Uterine smooth muscle cell (primary cell): ENCODE results near the gene VPREB3. TPM values are rescaled to one million over a fixed set of nuclear protein-coding genes. Genes with fewer than 3 reads are reported as not detected.

Experiments used
- total RNA-seq: library from RNA; depleted of rRNA; stranded (reverse); fragments of >200 nt; gene quantifications from 2 replicates; pipeline ENCODE4 v1.2.3, GENCODE V29; 2014

The VPREB3 gene
- total RNA-seq = not detected in 2 replicates

GRCh38 chr22:23754220-23754919, at the start of gene VPREB3:
VPREB3 (minus strand) TSS chr22:23754425; CDS start chr22:23754363, 62 bp downstream.

GRCh38 chr22:23786752-23787599, 32.8 kb upstream of the VPREB3 start, which contains the start of gene SMARCB1:
SMARCB1 (plus strand) TSS chr22:23786966; CDS start chr22:23787170, 204 bp downstream.

GRCh38 chr22:23772649-23773473, 18.6 kb upstream of the VPREB3 start, which contains the start of gene MMP11:
MMP11 (plus strand) TSS chr22:23772849; CDS start chr22:23772871, 22 bp downstream.

GRCh38 chr22:23767673-23768548, 13.7 kb upstream of the VPREB3 start, which contains the start of gene CHCHD10:
CHCHD10 (minus strand) TSS chr22:23767972; CDS start chr22:23767874, 98 bp downstream.

GRCh38 chr22:23762842-23763578, 8.8 kb upstream of the VPREB3 start, which contains the start of gene C22orf15:
C22orf15 (plus strand) TSS chr22:23762990; CDS start chr22:23763307, 317 bp downstream.

GRCh38 chr22:23750714-23751440, 3.3 kb downstream of the VPREB3 start, which contains the start of gene ZNF70:
ZNF70 (minus strand) TSS chr22:23751112; CDS start chr22:23745140, 5,972 bp downstream.

Other genes with a start within 250 kb of the VPREB3 start
- not detected in 2 replicates for gene IGLL1, start 174.1 kb downstream of the VPREB3 start, total RNA-seq
- gene DRICH1, start 122.1 kb downstream of the VPREB3 start, total RNA-seq = 0.11 TPM in 1 of 2 replicates, not detected in the other
- under 0.01 TPM in 1 of 2 replicates, not detected in the other for gene RGL4, start 63.4 kb downstream of the VPREB3 start, total RNA-seq
- gene ZNF70, start 3.3 kb downstream of the VPREB3 start, total RNA-seq = 3.0 and 4.7 TPM in 2 replicates
- 0.37 and 0.77 TPM in 2 replicates for gene C22orf15, start 8.6 kb upstream of the VPREB3 start, total RNA-seq
- 0.33 and 1.00 TPM in 2 replicates for gene CHCHD10, start 13.5 kb upstream of the VPREB3 start, total RNA-seq
- 3.8 and 14.2 TPM in 2 replicates for gene MMP11, start 18.4 kb upstream of the VPREB3 start, total RNA-seq
- gene SMARCB1, start 32.5 kb upstream of the VPREB3 start, total RNA-seq = 25.5 and 25.7 TPM in 2 replicates
- 0.44 and 2.0 TPM in 2 replicates for gene DERL3, start 84.6 kb upstream of the VPREB3 start, total RNA-seq
- 6.8 and 17.0 TPM in 2 replicates for gene SLC2A11, start 103.5 kb upstream of the VPREB3 start, total RNA-seq
- 164 and 308 TPM in 2 replicates for gene MIF, start 140.0 kb upstream of the VPREB3 start, total RNA-seq
- 4.5 and 8.1 TPM in 2 replicates for gene GSTT2B, start 206.8 kb upstream of the VPREB3 start, total RNA-seq
- 0.44 and 0.87 TPM in 2 replicates for gene DDTL, start 212.5 kb upstream of the VPREB3 start, total RNA-seq
- 79.0 and 103 TPM in 2 replicates for gene DDT, start 220.0 kb upstream of the VPREB3 start, total RNA-seq
- gene GSTT2, start 225.7 kb upstream of the VPREB3 start, total RNA-seq = 1.00 and 1.1 TPM in 2 replicates